GM23338 (cell line): Measurements from ENCODE around the gene OVCA2. TPM values are rescaled to one million over a fixed set of nuclear protein-coding genes. Genes with fewer than 3 reads are reported as not detected.

Experiments
- ATAC-seq: fragments of 200-7000 bp; cut with Tn5 transposase; 3 replicates; pipeline ENCODE4 v1.9.1; 2020
- DNase-seq: peaks from one replicate; pipeline ENCODE4 v3.0.0-alpha.2; 2015; ENCODE audit warnings: low spot score
- H2AFZ ChIP-seq: fragments of 200-600 bp; sonication (generic); 2 replicates; pipeline ENCODE4 v1.8.0; 2016; ENCODE audit warnings: antibody characterized with exemption, mild to moderate bottlenecking, moderate library complexity
- H3F3A ChIP-seq: fragments of 200-600 bp; sonication (generic); replicated peaks from 2 replicates; pipeline ENCODE4 v1.8.0; 2017; ENCODE audit warnings: antibody characterized with exemption, mixed run types, low read depth
- H3K27ac ChIP-seq: fragments of 200-600 bp; sonication (generic); 2 replicates; pipeline ENCODE4 v1.6.1; 2016; ENCODE audit warnings: low read depth
- H3K27me3 ChIP-seq: fragments of 200-600 bp; sonication (generic); 2 replicates; pipeline ENCODE4 v1.8.0; 2016; ENCODE audit warnings: mild to moderate bottlenecking, mixed run types, moderate library complexity; ENCODE audit not compliant: insufficient read depth
- H3K36me3 ChIP-seq: fragments of 200-600 bp; sonication (generic); 2 replicates; pipeline ENCODE4 v1.8.0; 2016; ENCODE audit warnings: mild to moderate bottlenecking; ENCODE audit not compliant: insufficient read depth
- H3K4me1 ChIP-seq: fragments of 200-600 bp; sonication (generic); 2 replicates; pipeline ENCODE4 v1.8.0; 2016; ENCODE audit warnings: mild to moderate bottlenecking, moderate library complexity; ENCODE audit not compliant: insufficient read depth
- H3K4me2 ChIP-seq: fragments of 200-600 bp; sonication (generic); 2 replicates; pipeline ENCODE4 v1.7.1; 2017; ENCODE audit warnings: mixed run types
- H3K4me3 ChIP-seq: fragments of 200-600 bp; sonication (generic); 2 replicates; pipeline ENCODE4 v1.6.1; 2016; ENCODE audit warnings: mixed run types
- H3K79me2 ChIP-seq: fragments of 200-600 bp; sonication (generic); replicated peaks from 2 replicates; pipeline ENCODE4 v1.8.0; 2017; ENCODE audit warnings: mild to moderate bottlenecking; ENCODE audit not compliant: insufficient read depth
- H3K9me2 ChIP-seq: fragments of 200-600 bp; sonication (generic); 2 replicates; pipeline ENCODE4 v1.8.0; 2017; ENCODE audit not compliant: insufficient read depth
- H4K20me1 ChIP-seq: fragments of 200-600 bp; sonication (generic); replicated peaks from 2 replicates; pipeline ENCODE4 v1.8.0; 2017; ENCODE audit warnings: mild to moderate bottlenecking; ENCODE audit not compliant: insufficient read depth
- H3K27ac Mint-ChIP-seq: 2 replicates; pipeline ENCODE4 v1.8.0; 2020; ENCODE audit warnings: inconsistent platforms, mild to moderate bottlenecking, moderate library complexity, mixed read lengths
- H3K27me3 Mint-ChIP-seq: 3 replicates; pipeline ENCODE4 v1.8.0; 2022; ENCODE audit warnings: low read depth, mild to moderate bottlenecking, moderate library complexity, mixed read lengths, inconsistent platforms; ENCODE audit not compliant: insufficient read depth, poor library complexity
- H3K36me3 Mint-ChIP-seq: 3 replicates; pipeline ENCODE4 v1.8.0; 2021; ENCODE audit warnings: low read depth, mild to moderate bottlenecking, inconsistent platforms, moderate library complexity, mixed read lengths
- H3K4me1 Mint-ChIP-seq: 3 replicates; pipeline ENCODE4 v1.8.0; 2020; ENCODE audit warnings: mild to moderate bottlenecking, inconsistent platforms, mixed read lengths
- H3K4me3 Mint-ChIP-seq: 3 replicates; pipeline ENCODE4 v1.8.0; 2021; ENCODE audit warnings: moderate library complexity, mild to moderate bottlenecking, inconsistent platforms, mixed read lengths
- H3K9me3 Mint-ChIP-seq: 3 replicates; pipeline ENCODE4 v1.8.0; 2020; ENCODE audit warnings: moderate library complexity, mild to moderate bottlenecking, inconsistent platforms, mixed read lengths
- EZH2 ChIP-seq: fragments of 200-600 bp; sonication (generic); IDR thresholded peaks from one replicate; pipeline ENCODE4 v1.8.0; 2017; ENCODE audit warnings: antibody characterized with exemption, mild to moderate bottlenecking, low read depth; ENCODE audit not compliant: unreplicated experiment
- NANOG ChIP-seq: IDR thresholded peaks from 2 replicates; pipeline ENCODE4 v1.6.1; 2016; ENCODE audit warnings: antibody characterized with exemption, borderline replicate concordance
- polyA plus RNA-seq: library from polyadenylated mRNA; unstranded; fragments of >200 nt; fragmentation: Nextera tagmentation; extraction: Ambion mirVana; gene quantifications from 2 replicates; pipeline ENCODE4 v1.2.1, GENCODE V29; 2016
- total RNA-seq: library from RNA; depleted of rRNA; stranded (reverse); fragments of >200 nt; shearing (Covaris generic); gene quantifications from 2 replicates; pipeline ENCODE4 v1.2.3, GENCODE V29; 2014
- TF ChIP-seq, protein P1 (sequence below): fragments of 250-450 bp; sonication (Bioruptor Pico); IDR thresholded peaks from 2 replicates; pipeline ENCODE4 v1.5.0; 2020; ENCODE audit warnings: mild to moderate bottlenecking, moderate library complexity

OVCA2 gene
- total and polyA plus RNA-seq, 2 experiments from 2014 or later = 15.9 to 21.3 TPM

DNA sequence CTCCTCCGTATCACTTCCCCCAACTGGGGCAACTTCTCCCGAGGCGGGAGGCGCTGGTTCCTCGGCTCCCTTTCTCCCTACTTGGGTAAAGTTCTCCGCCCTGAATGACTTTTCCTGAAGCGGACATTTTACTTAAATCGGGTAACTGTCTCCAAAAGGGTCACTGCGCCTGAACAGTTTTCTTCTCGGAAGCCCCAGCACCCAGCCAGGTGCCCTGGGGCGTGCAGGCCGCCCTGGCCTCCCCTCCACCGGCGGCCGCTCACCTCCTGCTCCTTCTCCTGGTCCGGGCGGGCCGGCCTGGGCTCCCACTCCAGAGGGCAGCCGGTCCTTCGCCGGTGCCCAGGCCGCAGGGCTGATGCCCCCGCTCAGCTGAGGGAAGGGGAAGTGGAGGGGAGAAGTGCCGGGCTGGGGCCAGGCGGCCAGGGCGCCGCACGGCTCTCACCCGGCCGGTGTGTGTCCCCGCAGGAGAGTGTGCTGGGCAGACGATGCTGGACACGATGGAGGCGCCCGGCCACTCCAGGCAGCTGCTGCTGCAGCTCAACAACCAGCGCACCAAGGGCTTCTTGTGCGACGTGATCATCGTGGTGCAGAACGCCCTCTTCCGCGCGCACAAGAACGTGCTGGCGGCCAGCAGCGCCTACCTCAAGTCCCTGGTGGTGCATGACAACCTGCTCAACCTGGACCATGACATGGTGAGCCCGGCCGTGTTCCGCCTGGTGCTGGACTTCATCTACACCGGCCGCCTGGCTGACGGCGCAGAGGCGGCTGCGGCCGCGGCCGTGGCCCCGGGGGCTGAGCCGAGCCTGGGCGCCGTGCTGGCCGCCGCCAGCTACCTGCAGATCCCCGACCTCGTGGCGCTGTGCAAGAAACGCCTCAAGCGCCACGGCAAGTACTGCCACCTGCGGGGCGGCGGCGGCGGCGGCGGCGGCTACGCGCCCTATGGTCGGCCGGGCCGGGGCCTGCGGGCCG lies 14.7 kb downstream of the OVCA2 start (continued):
- TF ChIP-seq, protein P1, sequence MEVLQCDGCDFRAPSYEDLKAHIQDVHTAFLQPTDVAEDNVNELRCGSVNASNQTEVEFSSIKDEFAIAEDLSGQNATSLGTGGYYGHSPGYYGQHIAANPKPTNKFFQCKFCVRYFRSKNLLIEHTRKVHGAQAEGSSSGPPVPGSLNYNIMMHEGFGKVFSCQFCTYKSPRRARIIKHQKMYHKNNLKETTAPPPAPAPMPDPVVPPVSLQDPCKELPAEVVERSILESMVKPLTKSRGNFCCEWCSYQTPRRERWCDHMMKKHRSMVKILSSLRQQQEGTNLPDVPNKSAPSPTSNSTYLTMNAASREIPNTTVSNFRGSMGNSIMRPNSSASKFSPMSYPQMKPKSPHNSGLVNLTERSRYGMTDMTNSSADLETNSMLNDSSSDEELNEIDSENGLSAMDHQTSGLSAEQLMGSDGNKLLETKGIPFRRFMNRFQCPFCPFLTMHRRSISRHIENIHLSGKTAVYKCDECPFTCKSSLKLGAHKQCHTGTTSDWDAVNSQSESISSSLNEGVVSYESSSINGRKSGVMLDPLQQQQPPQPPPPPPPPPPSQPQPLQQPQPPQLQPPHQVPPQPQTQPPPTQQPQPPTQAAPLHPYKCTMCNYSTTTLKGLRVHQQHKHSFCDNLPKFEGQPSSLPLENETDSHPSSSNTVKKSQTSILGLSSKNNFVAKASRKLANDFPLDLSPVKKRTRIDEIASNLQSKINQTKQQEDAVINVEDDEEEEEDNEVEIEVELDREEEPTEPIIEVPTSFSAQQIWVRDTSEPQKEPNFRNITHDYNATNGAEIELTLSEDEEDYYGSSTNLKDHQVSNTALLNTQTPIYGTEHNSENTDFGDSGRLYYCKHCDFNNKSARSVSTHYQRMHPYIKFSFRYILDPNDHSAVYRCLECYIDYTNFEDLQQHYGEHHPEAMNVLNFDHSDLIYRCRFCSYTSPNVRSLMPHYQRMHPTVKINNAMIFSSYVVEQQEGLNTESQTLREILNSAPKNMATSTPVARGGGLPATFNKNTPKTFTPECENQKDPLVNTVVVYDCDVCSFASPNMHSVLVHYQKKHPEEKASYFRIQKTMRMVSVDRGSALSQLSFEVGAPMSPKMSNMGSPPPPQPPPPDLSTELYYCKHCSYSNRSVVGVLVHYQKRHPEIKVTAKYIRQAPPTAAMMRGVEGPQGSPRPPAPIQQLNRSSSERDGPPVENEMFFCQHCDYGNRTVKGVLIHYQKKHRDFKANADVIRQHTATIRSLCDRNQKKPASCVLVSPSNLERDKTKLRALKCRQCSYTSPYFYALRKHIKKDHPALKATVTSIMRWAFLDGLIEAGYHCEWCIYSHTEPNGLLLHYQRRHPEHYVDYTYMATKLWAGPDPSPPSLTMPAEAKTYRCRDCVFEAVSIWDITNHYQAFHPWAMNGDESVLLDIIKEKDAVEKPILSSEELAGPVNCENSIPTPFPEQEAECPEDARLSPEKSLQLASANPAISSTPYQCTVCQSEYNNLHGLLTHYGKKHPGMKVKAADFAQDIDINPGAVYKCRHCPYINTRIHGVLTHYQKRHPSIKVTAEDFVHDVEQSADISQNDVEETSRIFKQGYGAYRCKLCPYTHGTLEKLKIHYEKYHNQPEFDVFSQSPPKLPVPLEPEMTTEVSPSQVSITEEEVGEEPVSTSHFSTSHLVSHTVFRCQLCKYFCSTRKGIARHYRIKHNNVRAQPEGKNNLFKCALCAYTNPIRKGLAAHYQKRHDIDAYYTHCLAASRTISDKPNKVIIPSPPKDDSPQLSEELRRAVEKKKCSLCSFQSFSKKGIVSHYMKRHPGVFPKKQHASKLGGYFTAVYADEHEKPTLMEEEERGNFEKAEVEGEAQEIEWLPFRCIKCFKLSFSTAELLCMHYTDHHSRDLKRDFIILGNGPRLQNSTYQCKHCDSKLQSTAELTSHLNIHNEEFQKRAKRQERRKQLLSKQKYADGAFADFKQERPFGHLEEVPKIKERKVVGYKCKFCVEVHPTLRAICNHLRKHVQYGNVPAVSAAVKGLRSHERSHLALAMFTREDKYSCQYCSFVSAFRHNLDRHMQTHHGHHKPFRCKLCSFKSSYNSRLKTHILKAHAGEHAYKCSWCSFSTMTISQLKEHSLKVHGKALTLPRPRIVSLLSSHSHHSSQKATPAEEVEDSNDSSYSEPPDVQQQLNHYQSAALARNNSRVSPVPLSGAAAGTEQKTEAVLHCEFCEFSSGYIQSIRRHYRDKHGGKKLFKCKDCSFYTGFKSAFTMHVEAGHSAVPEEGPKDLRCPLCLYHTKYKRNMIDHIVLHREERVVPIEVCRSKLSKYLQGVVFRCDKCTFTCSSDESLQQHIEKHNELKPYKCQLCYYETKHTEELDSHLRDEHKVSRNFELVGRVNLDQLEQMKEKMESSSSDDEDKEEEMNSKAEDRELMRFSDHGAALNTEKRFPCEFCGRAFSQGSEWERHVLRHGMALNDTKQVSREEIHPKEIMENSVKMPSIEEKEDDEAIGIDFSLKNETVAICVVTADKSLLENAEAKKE (CRISPR knock-in tag) = no peak
- no peak for TF ChIP-seq NANOG

DNA sequence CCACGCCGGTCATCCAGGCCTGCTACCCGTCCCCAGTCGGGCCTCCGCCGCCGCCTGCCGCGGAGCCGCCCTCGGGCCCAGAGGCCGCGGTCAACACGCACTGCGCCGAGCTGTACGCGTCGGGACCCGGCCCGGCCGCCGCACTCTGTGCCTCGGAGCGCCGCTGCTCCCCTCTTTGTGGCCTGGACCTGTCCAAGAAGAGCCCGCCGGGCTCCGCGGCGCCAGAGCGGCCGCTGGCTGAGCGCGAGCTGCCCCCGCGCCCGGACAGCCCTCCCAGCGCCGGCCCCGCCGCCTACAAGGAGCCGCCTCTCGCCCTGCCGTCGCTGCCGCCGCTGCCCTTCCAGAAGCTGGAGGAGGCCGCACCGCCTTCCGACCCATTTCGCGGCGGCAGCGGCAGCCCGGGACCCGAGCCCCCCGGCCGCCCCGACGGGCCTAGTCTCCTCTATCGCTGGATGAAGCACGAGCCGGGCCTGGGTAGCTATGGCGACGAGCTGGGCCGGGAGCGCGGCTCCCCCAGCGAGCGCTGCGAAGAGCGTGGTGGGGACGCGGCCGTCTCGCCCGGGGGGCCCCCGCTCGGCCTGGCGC lies 15.4 kb downstream of the OVCA2 start:
- Histone ChIP-seq H3K4me1 (peaks cover 17% of the 10 kb centered on the region), H3K79me2 (no peaks in the 10 kb centered on the region), H3K27ac (no peak overlapping the region), H3K9me2 (no peaks in the 10 kb centered on the region), H3K4me3 (peak overlapping the region; percentile 44; the same call in 1 of the 2 replicates), H3F3A (0 out of 2 replicates have a peak, but pooled peaks cover 11% of the 10 kb centered on the region), H4K20me1 (no peaks in the 10 kb centered on the region; the same call in 1 of the 2 replicates), H3K36me3 (no peaks in the 10 kb centered on the region), H3K4me2 (peak overlapping the region; percentile 78; the same call in 1 of the 2 replicates), H2AFZ (no peak overlapping the region), H3K27me3 (peaks cover 83% of the 10 kb centered on the region)
- DNase-seq (peak; percentile 59), ATAC-seq (no peak; the same call in 2 of the 3 replicates)
- Mint-ChIP-seq H3K27me3 (peaks cover 67% of the 10 kb centered on the region), H3K36me3 (peaks cover 5% of the 10 kb centered on the region), H3K4me1 (peaks cover 15% of the 10 kb centered on the region), H3K4me3 (no peak overlapping the region), H3K9me3 (no peaks in the 10 kb centered on the region), H3K27ac (no peak overlapping the region)
- TF ChIP-seq NANOG (no peak), EZH2 (peak; percentile 59)
